GM12864 (cell line): ENCODE measurements around the gene PARVB.

Experiments
- DNase-seq: peaks from one replicate; pipeline ENCODE4 v3.0.0-alpha.2; 2011; ENCODE audit warnings: low read depth
- H3K4me3 ChIP-seq: 2 replicates; pipeline ENCODE4 v1.5.1; 2011; ENCODE audit warnings: mild to moderate bottlenecking, low read depth, low read length, control low read depth
- CTCF ChIP-seq: IDR thresholded peaks from 2 replicates; pipeline ENCODE4 v1.5.1; 2011; ENCODE audit warnings: low read depth, mild to moderate bottlenecking, moderate library complexity, low read length, control low read depth, inconsistent platforms; ENCODE audit errors: missing control alignments

Gene PARVB

GRCh38 chr22:44221710-44222475 lies 197.8 kb downstream of the PARVB start:
- no peak overlapping the region for H3K4me3 ChIP-seq
- DNase-seq = no peak
- no peak for TF ChIP-seq CTCF
